NCI-H82 (cell line): Measurements from ENCODE around the gene PDE7B.
"Not testable (repeated sequence)": the region's sequence is repeated elsewhere in the genome, so short reads cannot be mapped to it uniquely, and the experiment has no call there.

Experiments
- DNase-seq: peaks from one replicate; lab custom pipeline; 2025; lab: John Stamatoyannopoulos, UW

The PDE7B gene

DNA sequence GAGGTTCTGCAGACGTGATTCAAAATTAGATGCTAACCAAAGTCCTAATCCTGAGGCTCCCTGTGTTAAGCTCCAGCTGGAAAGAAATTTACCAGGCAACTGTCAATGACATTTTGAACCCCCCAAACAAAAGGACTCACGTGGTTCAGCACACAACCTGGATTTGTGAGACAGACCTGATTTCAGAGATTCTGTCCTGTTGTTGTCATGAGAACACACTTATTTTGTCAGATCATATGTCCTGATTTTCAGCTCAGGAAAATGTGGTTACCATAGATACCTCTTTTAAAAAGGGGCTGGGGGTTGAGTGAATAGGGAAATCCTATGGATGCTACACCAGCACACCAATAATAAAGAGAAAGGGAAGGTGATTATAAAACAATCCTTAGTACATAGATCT is 337.0 kb downstream of the PDE7B start:
- peak; percentile 51 for DNase-seq

DNA sequence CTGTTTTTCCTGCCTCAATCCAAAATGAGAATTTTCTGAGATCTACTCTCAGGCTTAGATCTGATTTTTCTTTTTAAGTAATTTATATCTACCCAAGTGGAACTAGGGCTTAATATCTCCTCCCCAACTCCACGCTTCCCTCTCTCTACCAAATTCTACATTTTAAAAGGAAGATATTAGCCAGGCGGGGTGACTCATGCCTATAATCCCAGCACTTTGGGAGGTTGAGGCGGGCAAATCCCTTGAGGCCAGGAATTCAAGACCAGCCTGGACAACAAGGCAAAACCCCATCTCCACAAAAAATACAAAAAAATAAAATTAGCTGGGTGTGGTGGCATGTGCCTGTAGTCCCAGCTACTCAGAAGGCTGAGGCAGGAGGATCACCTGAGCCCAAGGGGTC is 337.6 kb downstream of the PDE7B start:
- no peak for DNase-seq

DNA sequence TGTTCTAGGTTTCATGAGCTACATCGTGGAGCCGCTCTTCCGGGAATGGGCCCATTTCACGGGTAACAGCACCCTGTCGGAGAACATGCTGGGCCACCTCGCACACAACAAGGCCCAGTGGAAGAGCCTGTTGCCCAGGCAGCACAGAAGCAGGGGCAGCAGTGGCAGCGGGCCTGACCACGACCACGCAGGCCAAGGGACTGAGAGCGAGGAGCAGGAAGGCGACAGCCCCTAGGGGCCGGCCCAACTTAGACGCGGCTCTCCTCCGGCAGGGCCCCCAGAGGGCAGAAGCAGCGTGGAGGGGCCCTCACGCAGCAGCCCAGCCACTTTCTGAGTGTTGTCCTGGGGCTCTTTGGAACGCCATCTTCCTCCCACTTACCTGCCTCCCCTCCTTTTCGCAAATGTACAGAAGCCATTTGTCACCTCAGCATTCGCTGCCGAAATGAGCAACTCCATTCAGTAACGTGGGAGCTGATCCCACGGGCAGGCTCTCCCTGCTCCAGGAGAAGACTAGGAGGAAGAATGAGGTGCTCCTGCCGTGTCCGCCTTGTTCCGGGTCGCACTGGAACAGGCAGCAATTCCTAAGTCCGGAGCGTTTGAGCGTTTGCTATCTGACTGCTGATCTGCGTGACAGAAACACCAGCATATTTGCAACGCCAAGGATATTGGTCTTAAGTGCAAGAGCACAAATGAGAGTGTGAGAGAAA is 340.3 kb downstream of the PDE7B start:
- no peak for DNase-seq

DNA sequence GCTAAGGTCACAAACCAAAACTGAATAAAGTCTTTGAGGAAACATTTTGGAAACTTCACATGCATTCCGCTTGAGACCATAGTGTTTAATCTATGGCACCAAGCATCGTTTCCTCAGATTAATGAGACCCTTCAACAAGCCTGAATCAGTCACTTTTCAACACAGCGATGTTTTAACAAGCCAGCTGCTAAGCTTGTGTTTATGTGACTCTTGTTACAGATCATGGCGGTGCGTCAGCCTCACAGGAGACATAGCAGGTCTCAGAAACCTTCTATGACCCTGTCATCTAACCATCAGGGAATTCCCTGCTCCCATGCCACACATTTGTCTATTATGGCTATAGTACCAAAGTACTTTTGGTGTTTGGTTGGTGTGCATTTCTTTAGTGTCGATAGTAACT is 341.4 kb downstream of the PDE7B start:
- no peak for DNase-seq

DNA sequence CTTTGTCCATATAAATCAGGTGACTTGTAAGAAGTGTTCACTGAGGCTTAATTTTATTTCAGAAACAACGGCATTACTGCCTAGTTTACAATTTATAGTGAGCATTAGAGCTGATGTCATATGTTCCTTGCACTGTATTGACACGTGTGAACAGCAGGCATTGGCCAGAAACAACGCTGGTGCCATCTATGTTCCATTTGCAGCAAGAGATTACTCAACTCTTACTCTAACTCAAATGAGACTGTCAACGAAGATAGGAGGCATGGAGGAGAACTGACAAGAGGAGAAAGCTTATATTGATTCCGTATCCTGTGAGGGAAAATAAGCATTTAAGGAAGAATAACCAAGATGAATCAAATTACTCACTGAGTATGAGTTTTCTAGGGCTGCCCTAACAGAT is 350.2 kb downstream of the PDE7B start:
- DNase-seq, result no peak

DNA sequence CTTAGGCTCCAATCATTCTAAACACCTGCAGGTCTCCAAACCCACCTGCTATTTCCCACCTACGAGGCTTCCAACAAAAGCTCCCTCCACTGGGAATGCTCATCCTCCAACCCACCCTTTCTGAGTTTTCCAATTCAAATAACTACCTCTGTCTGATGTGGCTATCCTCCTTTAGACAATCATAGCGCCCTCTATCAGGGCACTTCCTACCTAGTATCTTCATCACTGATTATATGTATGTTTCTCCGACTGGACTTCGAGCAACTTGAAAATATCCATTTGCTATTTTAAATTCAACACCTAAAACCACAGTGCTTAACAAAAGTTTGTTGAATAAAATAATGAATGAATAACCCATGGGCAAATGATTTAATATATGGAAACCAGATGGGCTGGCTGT is 357.3 kb downstream of the PDE7B start:
- DNase-seq, result peak; percentile 6

DNA sequence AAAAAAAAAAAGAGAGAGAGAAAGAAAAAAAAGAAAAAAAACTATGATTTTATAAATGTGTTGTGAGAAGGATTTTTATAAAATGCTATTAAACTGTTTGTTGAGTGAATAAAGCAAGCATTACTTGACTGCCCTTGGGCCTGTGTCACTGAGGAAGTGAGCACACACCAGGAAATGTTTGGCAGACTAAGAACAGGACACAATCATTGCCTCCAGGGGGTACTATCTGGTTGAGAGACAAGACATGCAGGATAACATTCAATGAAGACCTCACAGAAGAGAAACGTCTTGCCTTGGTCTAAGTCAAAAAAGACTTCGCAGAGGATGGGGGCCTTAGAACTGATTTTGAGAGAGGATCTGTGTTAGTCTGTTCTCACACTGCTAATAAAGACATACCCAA is 358.0 kb downstream of the PDE7B start:
- DNase-seq, result no peak

DNA sequence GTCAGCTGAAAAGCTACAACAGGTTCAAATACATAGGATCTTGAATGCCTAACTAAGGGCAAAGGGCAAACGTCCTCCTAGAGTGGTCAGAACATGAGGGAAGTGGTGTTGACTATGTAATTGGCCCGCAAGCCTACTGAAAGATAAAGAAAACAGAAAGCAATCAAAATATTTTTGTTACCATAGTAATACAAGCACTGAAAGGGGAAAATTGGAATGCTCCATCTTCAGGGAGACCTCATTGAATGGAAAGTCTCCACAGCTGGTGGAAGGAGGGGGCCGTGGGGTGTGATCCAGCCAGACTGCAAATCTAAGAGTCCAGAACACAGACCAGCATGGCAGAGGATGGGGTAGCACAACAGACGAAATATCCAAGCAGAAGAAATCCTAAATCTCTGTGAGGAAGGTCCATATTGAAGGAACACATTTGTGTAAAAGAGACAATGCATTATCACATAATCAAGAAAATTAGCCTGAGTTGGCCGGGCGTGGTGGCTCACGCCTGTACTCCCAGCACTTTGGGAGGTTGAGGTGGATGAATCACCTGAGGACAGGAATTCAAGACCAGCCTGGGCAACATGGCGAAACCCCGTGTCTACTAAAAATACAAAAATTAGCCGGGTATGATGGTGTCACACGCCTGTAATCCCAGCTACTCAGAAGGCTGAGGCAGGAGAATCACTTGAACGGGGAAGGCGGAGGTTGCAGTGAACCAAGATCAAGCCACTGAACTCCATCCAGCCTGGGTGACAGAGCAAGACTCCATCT is 359.1 kb downstream of the PDE7B start:
- DNase-seq, result no peak

DNA sequence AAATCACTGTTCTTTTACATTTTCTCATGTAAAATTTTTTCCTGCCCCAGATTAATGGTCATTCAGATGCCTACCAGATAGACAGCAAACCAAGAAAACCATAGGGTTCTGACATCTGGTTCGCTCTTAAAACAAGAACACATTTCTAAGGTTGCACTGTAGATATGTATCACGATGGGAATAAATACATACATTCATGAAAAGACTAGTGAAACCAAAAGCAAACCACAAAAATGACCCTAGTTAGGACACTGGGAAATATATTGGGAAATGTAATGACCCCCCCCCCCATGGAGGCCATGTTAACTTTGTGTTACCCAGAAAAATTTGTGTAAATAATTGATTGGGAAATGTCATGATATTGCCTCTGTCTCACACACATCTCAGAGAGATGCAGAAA is 361.1 kb downstream of the PDE7B start:
- DNase-seq, result no peak

DNA sequence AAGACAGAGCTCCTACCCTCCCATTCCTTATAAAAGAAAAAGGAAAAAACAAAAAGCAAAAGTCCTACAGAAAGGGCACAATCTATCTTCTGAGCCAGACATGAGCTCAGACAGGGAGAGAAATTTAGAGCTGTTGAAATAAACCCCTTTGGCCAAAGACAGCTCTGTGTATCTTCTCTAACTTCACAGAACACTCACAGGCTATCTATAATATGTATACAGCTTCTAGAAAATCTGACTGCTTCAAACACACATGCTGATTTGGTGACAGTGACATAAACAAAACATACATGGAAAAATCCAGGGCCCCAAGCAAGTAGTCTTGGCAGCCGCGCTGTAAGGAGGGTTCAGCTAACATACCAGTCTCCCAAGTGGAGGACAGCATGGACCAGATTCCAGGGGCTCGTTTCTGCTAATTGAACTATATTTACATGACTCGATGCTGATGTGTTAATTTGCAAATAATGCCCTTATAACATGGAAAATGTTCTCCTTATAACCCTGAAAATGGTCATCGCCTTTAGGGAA is 361.6 kb downstream of the PDE7B start:
- DNase-seq, result no peak

DNA sequence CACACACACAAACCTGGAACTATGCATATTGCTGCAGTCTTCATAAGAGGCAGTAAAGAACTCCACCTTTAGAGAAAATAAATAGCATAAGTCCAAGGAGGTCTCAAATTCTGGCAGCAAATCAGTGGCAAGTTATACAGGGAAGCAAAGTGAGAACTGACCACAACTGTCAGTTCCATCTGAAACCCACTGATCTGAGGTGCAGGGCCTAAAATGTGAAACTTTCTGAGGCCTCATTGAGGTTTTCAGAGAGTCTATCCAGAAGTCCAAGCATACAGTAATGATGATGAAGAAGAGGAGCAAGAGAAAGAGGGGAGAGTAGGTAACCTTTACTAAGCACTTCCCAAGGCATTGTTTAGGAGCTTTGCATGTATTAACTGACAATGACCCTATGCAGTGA is 362.4 kb downstream of the PDE7B start:
- DNase-seq, result no peak

DNA sequence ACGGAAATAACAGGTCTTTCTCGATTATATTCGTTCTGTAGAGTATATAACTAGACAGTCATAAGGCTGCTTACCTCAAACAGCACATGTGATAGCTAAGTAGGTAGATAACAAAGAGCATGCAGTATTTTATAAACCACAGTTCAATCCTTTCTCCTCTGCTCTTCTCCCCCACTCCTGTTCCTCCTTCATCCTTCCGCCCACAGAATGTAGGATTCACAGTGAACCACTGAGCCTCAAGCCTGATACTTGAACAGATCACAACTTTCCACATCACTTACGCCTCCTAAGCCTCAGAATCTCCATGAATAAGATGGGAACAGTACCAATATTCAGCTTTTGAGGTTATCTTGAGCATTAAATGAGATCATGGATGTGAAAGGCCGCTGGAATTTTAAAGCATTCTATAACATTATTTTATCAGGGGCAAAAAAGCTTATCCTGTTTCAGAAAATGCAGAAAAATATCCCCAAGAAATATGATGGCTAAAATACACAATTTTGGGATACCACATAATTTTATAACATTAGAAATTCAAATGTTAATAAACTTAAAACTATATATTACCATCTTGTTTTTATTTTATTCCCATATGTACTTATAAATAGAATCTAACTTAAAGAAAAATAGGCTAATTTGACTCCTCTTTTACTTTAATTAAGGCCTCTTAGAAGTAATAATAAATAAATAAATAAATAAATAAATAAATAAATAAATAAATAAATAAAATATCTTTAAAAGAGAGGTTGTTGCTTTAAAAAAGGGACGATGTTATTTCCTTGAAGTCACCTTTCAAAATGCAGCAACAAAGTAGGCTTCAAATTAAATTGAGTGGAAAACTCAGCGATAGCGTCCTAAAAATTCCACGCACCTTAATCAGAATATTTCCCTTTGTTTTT is 365.3 kb downstream of the PDE7B start:
- DNase-seq, result no peak

DNA sequence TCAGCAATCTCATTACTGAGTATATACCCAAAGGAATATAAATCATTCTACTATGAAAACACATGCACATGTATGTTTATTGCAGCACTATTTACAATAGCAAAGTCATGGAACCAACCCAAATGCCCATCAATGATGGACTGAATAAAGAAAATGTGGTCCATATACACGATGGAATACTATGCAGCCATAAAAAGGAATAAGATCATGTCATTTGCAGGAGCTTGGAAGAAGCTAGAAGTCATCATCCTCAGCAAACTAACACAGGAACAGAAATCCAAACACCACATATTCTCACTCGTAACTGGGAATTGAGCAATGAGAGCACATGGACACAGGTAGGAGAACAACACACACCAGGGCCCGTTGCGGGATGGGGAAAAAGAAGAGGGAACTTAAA is 373.5 kb downstream of the PDE7B start:
- not testable (repeated sequence) for DNase-seq

DNA sequence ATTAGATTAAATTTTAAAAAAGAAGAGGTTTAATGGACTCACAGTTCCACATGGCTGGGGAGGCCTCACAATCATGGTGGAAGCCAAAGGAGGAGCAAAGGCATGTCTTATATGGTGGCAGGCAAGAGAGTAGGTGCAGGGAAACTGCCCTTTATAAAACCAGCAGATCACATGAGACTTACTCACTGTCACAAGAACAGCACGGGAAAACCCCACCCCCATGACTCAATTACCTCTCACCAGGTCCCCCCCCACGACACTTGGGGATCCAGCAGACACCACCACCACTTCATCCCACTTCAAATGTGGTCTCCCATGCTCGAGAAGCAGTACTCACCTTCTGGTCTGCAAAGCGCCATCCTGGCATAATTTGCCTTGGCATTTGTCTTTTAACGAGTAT is 374.0 kb downstream of the PDE7B start:
- DNase-seq, result peak; percentile 4

DNA sequence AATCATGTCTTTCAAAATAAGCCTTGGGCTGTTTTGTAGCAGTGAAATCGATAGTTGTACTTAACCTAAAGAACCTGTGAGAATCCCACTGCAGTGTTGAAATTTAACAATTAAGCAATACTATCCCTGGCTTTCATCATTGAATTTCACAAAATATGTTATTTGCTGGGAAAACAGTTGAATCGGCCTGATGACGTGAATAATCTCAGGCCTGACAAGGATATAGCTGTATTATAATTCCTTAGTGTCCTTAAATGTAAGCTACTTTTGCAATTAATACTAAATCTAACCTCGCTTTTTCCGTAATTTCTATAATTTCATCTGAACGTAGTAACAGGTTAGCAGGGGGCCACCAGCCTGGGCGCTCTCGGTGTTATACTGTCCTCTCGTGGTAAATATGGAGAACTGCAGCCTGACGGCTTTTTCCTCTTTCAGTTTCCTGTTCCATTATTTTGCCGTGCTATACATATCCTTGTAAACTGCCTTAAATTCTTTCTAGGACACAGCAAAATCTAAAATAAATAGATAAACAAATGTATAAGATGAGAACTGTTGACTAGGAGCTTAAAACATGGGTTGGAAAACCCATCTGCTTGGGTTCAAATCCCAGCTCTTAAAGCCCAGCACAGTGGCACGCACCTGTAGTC is 374.6 kb downstream of the PDE7B start:
- DNase-seq, result peak; percentile 66

DNA sequence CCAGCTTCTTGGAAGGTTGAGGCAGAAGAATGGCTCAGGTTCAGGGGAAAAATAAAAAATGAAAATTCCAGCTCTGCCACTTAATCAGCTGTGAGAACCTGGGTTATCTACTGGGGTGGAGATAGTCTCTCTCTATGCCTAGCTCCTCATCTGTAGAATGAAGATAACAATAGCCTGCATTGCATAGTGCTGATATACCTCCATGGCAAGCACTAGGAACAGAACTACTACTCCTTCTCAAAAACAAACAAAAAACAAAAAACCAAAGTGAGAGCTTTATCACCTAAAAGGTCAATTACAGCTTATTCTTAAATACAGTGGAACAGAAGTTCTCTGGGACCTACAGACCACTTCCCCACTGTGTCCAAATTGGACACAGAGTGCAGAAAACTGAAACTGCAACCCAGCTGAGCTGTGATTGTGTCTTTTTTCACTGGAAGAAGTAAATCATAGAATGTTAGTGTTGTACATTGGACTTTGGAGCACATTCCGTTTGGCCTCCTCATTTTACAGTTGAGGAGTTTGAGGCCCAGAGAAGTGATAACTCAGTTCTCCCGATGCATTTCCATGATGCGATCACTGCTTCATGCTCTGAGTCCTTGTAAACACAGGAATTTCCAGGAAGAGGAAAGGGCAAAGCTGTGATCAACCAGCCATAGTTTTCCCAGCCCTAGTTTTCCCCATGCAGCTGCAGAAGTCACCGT is 375.3 kb downstream of the PDE7B start:
- DNase-seq, result no peak

DNA sequence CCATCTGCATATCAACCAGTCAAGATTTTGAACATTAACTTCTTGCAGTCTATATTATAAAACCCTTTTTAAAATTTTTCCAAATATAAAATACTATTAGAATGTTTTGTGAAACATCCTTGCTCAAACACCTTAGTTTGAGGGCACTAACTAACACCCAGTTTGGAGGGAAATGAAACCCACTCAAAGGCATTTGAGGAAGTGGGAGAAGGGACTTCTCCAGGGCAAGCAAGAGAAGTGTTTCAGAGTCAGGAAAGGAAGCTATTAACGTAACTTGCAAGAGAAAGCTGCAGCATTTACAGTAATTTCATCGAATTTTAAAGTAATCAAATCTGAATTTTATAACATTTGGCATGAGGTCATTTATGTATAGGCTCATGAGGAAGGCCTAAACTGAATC is 377.3 kb downstream of the PDE7B start:
- DNase-seq, result no peak

DNA sequence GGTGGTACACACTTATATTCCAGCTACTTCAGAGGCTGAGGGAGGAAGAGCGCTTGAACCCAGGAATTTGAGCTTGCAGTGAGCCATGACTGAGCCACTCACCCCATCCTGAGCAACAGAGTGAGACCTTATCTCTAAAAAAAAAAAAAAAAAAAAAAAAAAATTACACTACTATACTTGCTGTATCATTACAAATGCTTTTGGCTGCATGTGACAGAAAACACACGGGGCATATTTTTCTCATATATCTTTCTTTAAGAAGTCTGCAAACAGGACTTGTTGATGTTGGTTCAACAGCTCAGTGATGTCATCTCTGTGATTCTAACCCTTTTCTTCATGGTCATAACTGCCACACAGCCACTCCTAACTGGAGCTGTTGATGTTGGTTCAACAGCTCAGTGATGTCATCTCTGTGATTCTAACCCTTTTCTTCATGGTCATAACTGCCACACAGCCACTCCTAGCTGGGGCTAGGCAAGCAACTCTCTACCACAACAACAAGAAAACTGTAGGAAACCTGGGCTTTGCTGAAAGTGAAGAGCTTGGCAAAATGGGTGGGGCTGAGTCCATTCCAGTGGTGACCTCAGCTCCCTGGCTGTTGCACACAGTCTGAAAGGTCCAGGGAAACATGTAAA is 378.8 kb downstream of the PDE7B start:
- DNase-seq, result no peak

DNA sequence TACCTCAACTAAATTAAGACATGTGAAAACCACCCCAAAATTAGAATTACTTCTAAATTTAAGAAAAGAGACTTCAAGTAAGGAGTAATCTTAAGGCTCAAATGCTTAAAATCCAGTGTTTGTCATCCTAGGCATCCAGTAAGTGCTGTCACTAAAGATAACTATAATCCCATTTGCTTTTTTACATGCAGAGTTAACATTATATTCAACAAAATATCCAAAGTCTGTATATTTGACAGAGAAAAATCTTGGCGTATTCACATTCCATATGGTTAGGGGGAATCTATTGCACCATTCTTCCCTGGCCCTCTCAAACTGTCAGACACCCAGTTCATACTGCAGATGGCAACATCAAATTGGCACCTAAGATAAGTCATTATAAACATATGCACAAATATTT is 381.2 kb downstream of the PDE7B start:
- DNase-seq, result no peak

DNA sequence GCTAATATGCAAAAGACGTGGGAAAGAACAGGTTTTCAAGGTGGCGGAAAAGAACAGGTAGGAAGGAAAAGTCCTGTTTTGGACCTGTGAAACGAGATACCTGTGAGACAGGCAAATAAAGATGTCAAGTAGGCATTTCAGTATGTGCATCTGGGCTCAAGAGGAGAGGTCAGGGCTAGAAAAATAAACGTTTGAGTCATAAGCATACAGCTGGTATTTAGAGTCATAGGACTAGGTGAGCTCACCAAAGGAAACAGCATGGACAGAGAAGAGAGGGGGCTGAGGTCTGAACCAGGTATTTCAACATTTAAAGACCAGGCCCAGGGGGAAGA is 383.7 kb downstream of the PDE7B start:
- no peak for DNase-seq
